Measurements from ENCODE around the gene LRRC71. TPM values are rescaled to one million over a fixed set of nuclear protein-coding genes. Genes with fewer than 3 reads are reported as not detected.

Gene LRRC71
- total and polyA plus RNA-seq, 9 donors = 0.39 to 1.5 (median 0.84) TPM

GRCh38 chr1:156935505-156936128 is 15.2 kb downstream of the LRRC71 start:
- Histone ChIP-seq H3K36me3 (ENCODE audit: control insufficient read depth, insufficient read depth, low read length) (peaks cover 66% of the 10 kb centered on the region), H3K4me3 (ENCODE audit: low read length) (no peak overlapping the region), H3K9me3 (replicated peaks; ENCODE audit: control insufficient read depth, low read depth, low read length) (no peaks in the 10 kb centered on the region), H3K27ac (ENCODE audit: low read length) (no peak overlapping the region), H3K4me1 (ENCODE audit: control insufficient read depth, insufficient read depth, low read length) (peaks cover 10% of the 10 kb centered on the region), H3K27me3 (ENCODE audit: control insufficient read depth, insufficient read depth, low read length) (no peaks in the 10 kb centered on the region)
- WGBS (ENCODE audit: insufficient coverage) = no CpG with 5 or more reads among the region's 17 CpGs
- DNase-seq = no peak

DNA sequence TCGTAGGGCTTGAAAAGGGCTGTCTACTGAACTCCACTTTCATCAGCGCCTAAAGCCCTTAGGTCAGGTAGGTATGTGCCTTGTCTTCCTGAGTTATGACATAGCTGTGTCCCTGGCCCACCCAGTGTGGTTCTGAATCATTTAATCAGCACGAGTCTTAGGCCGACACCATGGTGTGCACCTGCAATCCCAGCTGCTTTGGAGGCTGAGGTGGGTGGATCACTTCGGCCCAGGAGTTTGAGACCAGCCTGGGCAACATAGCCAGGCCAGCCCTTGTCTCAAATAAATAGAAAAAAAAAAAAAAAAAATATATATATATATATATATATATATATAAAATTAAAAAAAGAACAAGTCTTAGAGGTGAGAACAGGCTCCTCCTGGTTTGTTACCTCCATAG is 15.8 kb downstream of the LRRC71 start:
- H3K27ac ChIP-seq (ENCODE audit: low read length) = no peak overlapping the region
- H3K36me3 ChIP-seq (ENCODE audit: control insufficient read depth, insufficient read depth, low read length) = peaks cover 72% of the 10 kb centered on the region
- WGBS (ENCODE audit: insufficient coverage) = 100% methylated on average over 2 of the region's 5 CpGs
- H3K27me3 ChIP-seq (ENCODE audit: control insufficient read depth, insufficient read depth, low read length) = no peaks in the 10 kb centered on the region
- H3K9me3 ChIP-seq (replicated peaks; ENCODE audit: control insufficient read depth, low read depth, low read length) = no peaks in the 10 kb centered on the region
- DNase-seq = no peak
- H3K4me3 ChIP-seq (ENCODE audit: low read length) = no peak overlapping the region
- peaks cover 10% of the 10 kb centered on the region for H3K4me1 ChIP-seq (ENCODE audit: control insufficient read depth, insufficient read depth, low read length)

DNA sequence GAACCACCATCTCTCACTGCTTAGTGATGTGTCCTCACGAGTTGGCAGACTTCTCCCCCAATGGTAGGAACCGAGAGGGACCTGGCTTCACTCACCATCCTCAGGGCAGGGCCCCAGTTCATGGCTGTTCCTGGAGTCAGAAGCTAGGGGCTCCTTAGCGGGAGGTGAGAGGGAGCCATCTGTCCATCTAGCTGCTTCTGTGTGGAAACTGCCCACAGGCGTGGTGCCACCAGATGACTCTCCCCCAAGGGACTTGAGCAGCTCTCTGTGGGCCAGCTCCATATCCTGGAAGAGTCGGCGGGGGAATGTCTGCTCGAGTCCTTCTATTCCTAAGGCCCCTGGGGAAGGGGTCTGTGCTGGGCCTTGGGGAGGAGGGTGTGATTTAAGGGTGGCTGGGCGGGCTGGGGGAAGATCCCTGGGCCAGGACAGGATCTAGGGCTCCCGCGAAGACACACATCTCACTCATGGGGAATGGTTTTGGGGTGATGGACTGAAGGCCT is 16.3 kb downstream of the LRRC71 start:
- no peak overlapping the region for H3K27ac ChIP-seq (ENCODE audit: low read length)
- peaks cover 77% of the 10 kb centered on the region for H3K36me3 ChIP-seq (ENCODE audit: control insufficient read depth, insufficient read depth, low read length)
- H3K27me3 ChIP-seq (ENCODE audit: control insufficient read depth, insufficient read depth, low read length) = no peaks in the 10 kb centered on the region
- peaks cover 7% of the 10 kb centered on the region for H3K4me1 ChIP-seq (ENCODE audit: control insufficient read depth, insufficient read depth, low read length)
- no peak for DNase-seq
- H3K4me3 ChIP-seq (ENCODE audit: low read length) = no peak overlapping the region
- no peaks in the 10 kb centered on the region for H3K9me3 ChIP-seq (replicated peaks; ENCODE audit: control insufficient read depth, low read depth, low read length)
- 74% methylated on average over 7 of the region's 10 CpGs for WGBS (ENCODE audit: insufficient coverage)

- H3K4me1 ChIP-seq (ENCODE audit: control insufficient read depth, insufficient read depth, low read length) = peaks cover 2% of the 10 kb centered on the region
- no peaks in the 10 kb centered on the region for H3K27me3 ChIP-seq (ENCODE audit: control insufficient read depth, insufficient read depth, low read length)
- 91% methylated on average over 5 of the region's 8 CpGs for WGBS (ENCODE audit: insufficient coverage)
- peaks cover 87% of the 10 kb centered on the region for H3K36me3 ChIP-seq (ENCODE audit: control insufficient read depth, insufficient read depth, low read length)
- DNase-seq = no peak
- no peak overlapping the region for H3K4me3 ChIP-seq (ENCODE audit: low read length)
- H3K27ac ChIP-seq (ENCODE audit: low read length) = no peak overlapping the region
- no peaks in the 10 kb centered on the region for H3K9me3 ChIP-seq (replicated peaks; ENCODE audit: control insufficient read depth, low read depth, low read length)
Observed at GRCh38 chr1:156937883-156938282, 17.5 kb downstream of the LRRC71 start.

- Histone ChIP-seq H3K4me3 (ENCODE audit: low read length) (no peak overlapping the region), H3K27me3 (ENCODE audit: control insufficient read depth, insufficient read depth, low read length) (no peaks in the 10 kb centered on the region), H3K36me3 (ENCODE audit: control insufficient read depth, insufficient read depth, low read length) (peaks cover 90% of the 10 kb centered on the region), H3K9me3 (replicated peaks; ENCODE audit: control insufficient read depth, low read depth, low read length) (no peaks in the 10 kb centered on the region), H3K27ac (ENCODE audit: low read length) (no peak overlapping the region), H3K4me1 (ENCODE audit: control insufficient read depth, insufficient read depth, low read length) (no peaks in the 10 kb centered on the region)
- WGBS (ENCODE audit: insufficient coverage) = 88% methylated on average over 6 of the region's 7 CpGs
- DNase-seq = no peak
Observed at GRCh38 chr1:156938813-156939212, 18.4 kb downstream of the LRRC71 start.

- Histone ChIP-seq H3K4me3 (ENCODE audit: low read length) (no peak overlapping the region), H3K36me3 (ENCODE audit: control insufficient read depth, insufficient read depth, low read length) (peaks cover 95% of the 10 kb centered on the region), H3K9me3 (replicated peaks; ENCODE audit: control insufficient read depth, low read depth, low read length) (no peaks in the 10 kb centered on the region), H3K27me3 (ENCODE audit: control insufficient read depth, insufficient read depth, low read length) (no peaks in the 10 kb centered on the region), H3K4me1 (ENCODE audit: control insufficient read depth, insufficient read depth, low read length) (no peaks in the 10 kb centered on the region), H3K27ac (ENCODE audit: low read length) (no peak overlapping the region)
- WGBS (ENCODE audit: insufficient coverage) = 88% methylated on average over 6 of the region's 13 CpGs
- DNase-seq = no peak
Observed at GRCh38 chr1:156939786-156940334, 19.4 kb downstream of the LRRC71 start.

DNA sequence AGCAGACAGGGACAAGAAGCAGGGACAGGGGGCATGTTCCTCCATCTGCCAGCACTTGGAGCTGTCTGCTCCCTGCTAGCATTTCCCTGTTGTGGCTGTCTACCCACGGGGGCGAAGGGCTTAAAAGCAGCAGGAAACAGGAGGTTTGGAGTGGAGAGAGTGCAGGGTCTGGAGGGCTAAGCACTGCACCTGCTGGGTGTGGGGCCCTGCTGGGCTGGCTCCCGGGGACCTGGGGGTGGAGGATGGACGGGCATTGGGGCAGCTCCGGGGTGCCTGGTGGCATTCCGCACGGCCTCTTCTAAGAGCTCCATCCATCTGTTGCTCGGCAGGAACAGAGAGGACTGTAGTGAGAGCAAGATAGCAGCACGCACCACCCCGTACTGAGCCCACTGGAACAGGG is 21.2 kb downstream of the LRRC71 start:
- DNase-seq = no peak
- Histone ChIP-seq H3K27me3 (ENCODE audit: control insufficient read depth, insufficient read depth, low read length) (no peaks in the 10 kb centered on the region), H3K27ac (ENCODE audit: low read length) (no peak overlapping the region), H3K36me3 (ENCODE audit: control insufficient read depth, insufficient read depth, low read length) (peaks cover 96% of the 10 kb centered on the region), H3K4me1 (ENCODE audit: control insufficient read depth, insufficient read depth, low read length) (no peaks in the 10 kb centered on the region), H3K9me3 (replicated peaks; ENCODE audit: control insufficient read depth, low read depth, low read length) (no peaks in the 10 kb centered on the region), H3K4me3 (ENCODE audit: low read length) (no peak overlapping the region)
- WGBS (ENCODE audit: insufficient coverage) = 88% methylated on average over 9 of the region's 10 CpGs

GRCh38 chr1:156942176-156942575 is 21.7 kb downstream of the LRRC71 start:
- no peak overlapping the region for H3K4me3 ChIP-seq (ENCODE audit: low read length)
- DNase-seq = no peak
- no peaks in the 10 kb centered on the region for H3K27me3 ChIP-seq (ENCODE audit: control insufficient read depth, insufficient read depth, low read length)
- WGBS (ENCODE audit: insufficient coverage) = 83% methylated on average over 3 of the region's 3 CpGs
- H3K27ac ChIP-seq (ENCODE audit: low read length) = no peak overlapping the region
- H3K9me3 ChIP-seq (replicated peaks; ENCODE audit: control insufficient read depth, low read depth, low read length) = no peaks in the 10 kb centered on the region
- no peaks in the 10 kb centered on the region for H3K4me1 ChIP-seq (ENCODE audit: control insufficient read depth, insufficient read depth, low read length)
- peaks cover 96% of the 10 kb centered on the region for H3K36me3 ChIP-seq (ENCODE audit: control insufficient read depth, insufficient read depth, low read length)

- H3K9me3 ChIP-seq (replicated peaks; ENCODE audit: control insufficient read depth, low read depth, low read length) = no peaks in the 10 kb centered on the region
- H3K4me3 ChIP-seq (ENCODE audit: low read length) = no peak overlapping the region
- no peak overlapping the region for H3K27ac ChIP-seq (ENCODE audit: low read length)
- H3K4me1 ChIP-seq (ENCODE audit: control insufficient read depth, insufficient read depth, low read length) = no peaks in the 10 kb centered on the region
- H3K36me3 ChIP-seq (ENCODE audit: control insufficient read depth, insufficient read depth, low read length) = peaks cover 96% of the 10 kb centered on the region
- 80% methylated on average over 1 of the region's 7 CpGs for WGBS (ENCODE audit: insufficient coverage)
- DNase-seq = no peak
- no peaks in the 10 kb centered on the region for H3K27me3 ChIP-seq (ENCODE audit: control insufficient read depth, insufficient read depth, low read length)
Observed at GRCh38 chr1:156942576-156942975, 22.1 kb downstream of the LRRC71 start.

- 100% methylated on average over 2 of the region's 3 CpGs for WGBS (ENCODE audit: insufficient coverage)
- Histone ChIP-seq H3K4me3 (ENCODE audit: low read length) (no peak overlapping the region), H3K27ac (ENCODE audit: low read length) (no peak overlapping the region), H3K9me3 (replicated peaks; ENCODE audit: control insufficient read depth, low read depth, low read length) (no peaks in the 10 kb centered on the region), H3K36me3 (ENCODE audit: control insufficient read depth, insufficient read depth, low read length) (peaks cover 96% of the 10 kb centered on the region), H3K27me3 (ENCODE audit: control insufficient read depth, insufficient read depth, low read length) (no peaks in the 10 kb centered on the region), H3K4me1 (ENCODE audit: control insufficient read depth, insufficient read depth, low read length) (no peaks in the 10 kb centered on the region)
- DNase-seq = no peak
Observed at GRCh38 chr1:156943756-156944155, 23.3 kb downstream of the LRRC71 start.
